ENCODE data around the gene CYB5B. TPM values are rescaled to one million over a fixed set of nuclear protein-coding genes. Genes with fewer than 3 reads are reported as not detected.

CYB5B gene
- total RNA-seq, 5 donors from 2014 or later (not counting 1 experiment from before 2014, with no cell fraction given): 42.9 to 62.0 (median 54.4) TPM

GRCh38 chr16:69482410-69482991, 58.1 kb downstream of the CYB5B start:
- Mint-ChIP-seq H3K36me3 (peaks cover 9% of the 10 kb centered on the region), H3K27ac (no peak overlapping the region), H3K27me3 (peaks cover 3% of the 10 kb centered on the region in 2 donors), H3K4me1 (peaks cover 0 to 4% (median 0%) of the 10 kb centered on the region in 3 donors), H3K4me3 (no peak overlapping the region), H3K9me3 (no peaks in the 10 kb centered on the region)
- Histone ChIP-seq H3K36me3 (ENCODE audit: control insufficient read depth in 2 of 2, extremely low read depth in 1 of 2, insufficient read depth in 1 of 2, low read length in 1 of 2) (no peaks in the 10 kb centered on the region), H3K4me3 (ENCODE audit: control insufficient read depth in 1 of 2, extremely low read depth in 1 of 2, low read length in 1 of 2) (no peak overlapping the region), H3K9me3 (no peaks in the 10 kb centered on the region), H3K27ac (ENCODE audit: low read length) (no peak overlapping the region), H3K4me1 (ENCODE audit: control insufficient read depth in 1 of 2, extremely low read depth in 1 of 2, insufficient read depth in 2 of 2, low read length in 2 of 2) (no peaks in the 10 kb centered on the region), H3K27me3 (replicated peaks in 1 of 2; ENCODE audit: control insufficient read depth in 2 of 2, extremely low read depth in 1 of 2, insufficient read depth in 2 of 2, low read length in 1 of 2) (no peaks in the 10 kb centered on the region)
- DNase-seq (no peak), ATAC-seq (replicated peaks in 1 of 4) (no peak)
- 95% methylated on average over 8 of the region's 10 CpGs for WGBS (ENCODE audit: insufficient coverage)
- POLR2A ChIA-PET: no interaction called here
- CTCF ChIA-PET: no interaction called here

GRCh38 chr16:69483611-69484010, 59.2 kb downstream of the CYB5B start:
- POLR2A ChIA-PET: no interaction called here
- no peak overlapping the region for H3K27ac ChIP-seq (ENCODE audit: low read length)

GRCh38 chr16:69485361-69485760, 60.9 kb downstream of the CYB5B start:
- no peaks in the 10 kb centered on the region for H3K4me1 ChIP-seq (ENCODE audit: control insufficient read depth in 1 of 2, extremely low read depth in 1 of 2, insufficient read depth in 2 of 2, low read length in 2 of 2)
- ATAC-seq (replicated peaks in 1 of 4) (no peak), DNase-seq (no peak)
- ChIA-PET CTCF (interaction anchor here in 1 of 2 donors (0.6 kb wide), 1 partner anchor 89 kb away, joined by 3 read pairs; no protein-coding TSS in a partner anchor), POLR2A (no interaction called here)
- no peak overlapping the region for H3K4me3 ChIP-seq (ENCODE audit: control insufficient read depth in 1 of 2, extremely low read depth in 1 of 2, low read length in 1 of 2)
- no peak overlapping the region for H3K27ac ChIP-seq (ENCODE audit: low read length)
- Mint-ChIP-seq H3K27me3 (peaks cover 3% of the 10 kb centered on the region in 2 donors), H3K4me1 (peaks cover 0 to 4% (median 0%) of the 10 kb centered on the region in 3 donors), H3K9me3 (no peaks in the 10 kb centered on the region), H3K4me3 (no peak overlapping the region), H3K27ac (no peak overlapping the region), H3K36me3 (peaks cover 3% of the 10 kb centered on the region)
- H3K27me3 ChIP-seq (replicated peaks in 1 of 2; ENCODE audit: control insufficient read depth in 2 of 2, extremely low read depth in 1 of 2, insufficient read depth in 2 of 2, low read length in 1 of 2): no peaks in the 10 kb centered on the region
- no peaks in the 10 kb centered on the region for H3K36me3 ChIP-seq (ENCODE audit: control insufficient read depth in 2 of 2, extremely low read depth in 1 of 2, insufficient read depth in 1 of 2, low read length in 1 of 2)
- WGBS (ENCODE audit: insufficient coverage): no CpG with 5 or more reads among the region's 2 CpGs
- no peaks in the 10 kb centered on the region for H3K9me3 ChIP-seq

More at GRCh38 chr16:69483611-69484010, 59.2 kb downstream of the CYB5B start:
- H3K9me3 Mint-ChIP-seq: no peaks in the 10 kb centered on the region
- no peak for ATAC-seq (replicated peaks in 1 of 4)
- 90% methylated on average over 4 of the region's 5 CpGs for WGBS (ENCODE audit: insufficient coverage)
- DNase-seq: no peak
- H3K4me3 ChIP-seq (ENCODE audit: control insufficient read depth in 1 of 2, extremely low read depth in 1 of 2, low read length in 1 of 2): no peak overlapping the region
- H3K27me3 ChIP-seq (replicated peaks in 1 of 2; ENCODE audit: control insufficient read depth in 2 of 2, extremely low read depth in 1 of 2, insufficient read depth in 2 of 2, low read length in 1 of 2): no peaks in the 10 kb centered on the region
- H3K27ac Mint-ChIP-seq: no peak overlapping the region
- peaks cover 0 to 4% (median 0%) of the 10 kb centered on the region in 3 donors for H3K4me1 Mint-ChIP-seq
- H3K4me1 ChIP-seq (ENCODE audit: control insufficient read depth in 1 of 2, extremely low read depth in 1 of 2, insufficient read depth in 2 of 2, low read length in 2 of 2): no peaks in the 10 kb centered on the region
- H3K36me3 ChIP-seq (ENCODE audit: control insufficient read depth in 2 of 2, extremely low read depth in 1 of 2, insufficient read depth in 1 of 2, low read length in 1 of 2): no peaks in the 10 kb centered on the region
- CTCF ChIA-PET: no interaction called here
- H3K4me3 Mint-ChIP-seq: no peak overlapping the region
- peaks cover 9% of the 10 kb centered on the region for H3K36me3 Mint-ChIP-seq
- H3K9me3 ChIP-seq: no peaks in the 10 kb centered on the region
- H3K27me3 Mint-ChIP-seq: peaks cover 3% of the 10 kb centered on the region in 2 donors

GRCh38 chr16:69485816-69486215, 61.4 kb downstream of the CYB5B start:
- WGBS (ENCODE audit: insufficient coverage): 100% methylated on average over 4 of the region's 6 CpGs
- H3K36me3 Mint-ChIP-seq: peaks cover under 1% of the 10 kb centered on the region
- H3K36me3 ChIP-seq (ENCODE audit: control insufficient read depth in 2 of 2, extremely low read depth in 1 of 2, insufficient read depth in 1 of 2, low read length in 1 of 2): no peaks in the 10 kb centered on the region
- no peak overlapping the region for H3K4me3 Mint-ChIP-seq
- H3K9me3 ChIP-seq: no peaks in the 10 kb centered on the region
- CTCF ChIA-PET: no interaction called here
- POLR2A ChIA-PET: no interaction called here
- no peak overlapping the region for H3K4me3 ChIP-seq (ENCODE audit: control insufficient read depth in 1 of 2, extremely low read depth in 1 of 2, low read length in 1 of 2)
- no peaks in the 10 kb centered on the region for H3K27me3 ChIP-seq (replicated peaks in 1 of 2; ENCODE audit: control insufficient read depth in 2 of 2, extremely low read depth in 1 of 2, insufficient read depth in 2 of 2, low read length in 1 of 2)
- ATAC-seq (replicated peaks in 1 of 4): no peak
- H3K27ac ChIP-seq (ENCODE audit: low read length): no peak overlapping the region
- no peak for DNase-seq
- H3K27me3 Mint-ChIP-seq: peaks cover 3% of the 10 kb centered on the region in 2 donors
- peaks cover 0 to 1% (median 0%) of the 10 kb centered on the region in 3 donors for H3K4me1 Mint-ChIP-seq
- no peaks in the 10 kb centered on the region for H3K9me3 Mint-ChIP-seq
- no peak overlapping the region for H3K27ac Mint-ChIP-seq
- no peaks in the 10 kb centered on the region for H3K4me1 ChIP-seq (ENCODE audit: control insufficient read depth in 1 of 2, extremely low read depth in 1 of 2, insufficient read depth in 2 of 2, low read length in 2 of 2)

GRCh38 chr16:69486272-69486671, 61.9 kb downstream of the CYB5B start:
- WGBS (ENCODE audit: insufficient coverage): 95% methylated on average over 2 of the region's 5 CpGs
- H3K4me3 Mint-ChIP-seq: no peak overlapping the region
- DNase-seq: no peak
- Histone ChIP-seq H3K4me3 (ENCODE audit: control insufficient read depth in 1 of 2, extremely low read depth in 1 of 2, low read length in 1 of 2) (no peak overlapping the region), H3K9me3 (no peaks in the 10 kb centered on the region), H3K4me1 (ENCODE audit: control insufficient read depth in 1 of 2, extremely low read depth in 1 of 2, insufficient read depth in 2 of 2, low read length in 2 of 2) (no peaks in the 10 kb centered on the region), H3K36me3 (ENCODE audit: control insufficient read depth in 2 of 2, extremely low read depth in 1 of 2, insufficient read depth in 1 of 2, low read length in 1 of 2) (no peaks in the 10 kb centered on the region), H3K27ac (ENCODE audit: low read length) (no peak overlapping the region), H3K27me3 (replicated peaks in 1 of 2; ENCODE audit: control insufficient read depth in 2 of 2, extremely low read depth in 1 of 2, insufficient read depth in 2 of 2, low read length in 1 of 2) (no peaks in the 10 kb centered on the region)
- H3K36me3 Mint-ChIP-seq: no peaks in the 10 kb centered on the region
- no peak for ATAC-seq (replicated peaks in 1 of 4)
- H3K9me3 Mint-ChIP-seq: no peaks in the 10 kb centered on the region
- H3K27ac Mint-ChIP-seq: no peak overlapping the region
- H3K4me1 Mint-ChIP-seq: no peaks in the 10 kb centered on the region
- ChIA-PET POLR2A (no interaction called here), CTCF (no interaction called here)
- peaks cover 3% of the 10 kb centered on the region in 2 donors for H3K27me3 Mint-ChIP-seq

GRCh38 chr16:69486724-69487123, 62.3 kb downstream of the CYB5B start:
- H3K4me1 ChIP-seq (ENCODE audit: control insufficient read depth in 1 of 2, extremely low read depth in 1 of 2, insufficient read depth in 2 of 2, low read length in 2 of 2): no peaks in the 10 kb centered on the region
- 89% methylated on average over 11 of the region's 11 CpGs for WGBS (ENCODE audit: insufficient coverage)
- Mint-ChIP-seq H3K4me1 (no peaks in the 10 kb centered on the region), H3K36me3 (no peaks in the 10 kb centered on the region), H3K4me3 (no peak overlapping the region), H3K27ac (no peak overlapping the region), H3K9me3 (no peaks in the 10 kb centered on the region), H3K27me3 (peaks cover 3% of the 10 kb centered on the region in 2 donors)
- DNase-seq (no peak), ATAC-seq (replicated peaks in 1 of 4) (no peak)
- no peaks in the 10 kb centered on the region for H3K9me3 ChIP-seq
- H3K36me3 ChIP-seq (ENCODE audit: control insufficient read depth in 2 of 2, extremely low read depth in 1 of 2, insufficient read depth in 1 of 2, low read length in 1 of 2): no peaks in the 10 kb centered on the region
- POLR2A ChIA-PET: no interaction called here
- no peak overlapping the region for H3K4me3 ChIP-seq (ENCODE audit: control insufficient read depth in 1 of 2, extremely low read depth in 1 of 2, low read length in 1 of 2)
- CTCF ChIA-PET: no interaction called here
- H3K27ac ChIP-seq (ENCODE audit: low read length): no peak overlapping the region
- no peaks in the 10 kb centered on the region for H3K27me3 ChIP-seq (replicated peaks in 1 of 2; ENCODE audit: control insufficient read depth in 2 of 2, extremely low read depth in 1 of 2, insufficient read depth in 2 of 2, low read length in 1 of 2)
